B cell (primary cell): Measurements from ENCODE around the gene GSG1. TPM values are rescaled to one million over a fixed set of nuclear protein-coding genes. Genes with fewer than 3 reads are reported as not detected.

Experiments used
- ATAC-seq: fragments of 200-7000 bp; cut with Tn5 transposase; one replicate; pipeline ENCODE4 v1.10.0; 2021; ENCODE audit warnings: low read depth, mild to moderate bottlenecking, moderate number of reproducible peaks, moderate library complexity
- CTCF ChIA-PET: fragments of 350-600 bp; sonication (Branson Sonifier 250); formaldehyde crosslinking; loops from one replicate; lab custom pipeline; 2021; ENCODE audit warnings: antibody characterized with exemption, inconsistent platforms; lab: Charles Lee
- POLR2A ChIA-PET: fragments of 350-600 bp; sonication (Branson Sonifier 250); formaldehyde crosslinking; loops from one replicate; lab custom pipeline; 2021; ENCODE audit warnings: antibody characterized with exemption; lab: Charles Lee
- DNase-seq: peaks from one replicate; pipeline ENCODE4 v3.0.0; 2013
- H2AFZ ChIP-seq: 2 replicates; pipeline ENCODE4 v1.6.1; 2012; ENCODE audit warnings: mild to moderate bottlenecking, low read depth, low read length; ENCODE audit not compliant: insufficient read depth, poor library complexity, severe bottlenecking
- H3K27ac ChIP-seq, 2 donors: 1 replicate in 1 of 2; 2 replicates in 1 of 2; pipeline ENCODE4 v1.5.1; 2012 to 2013; ENCODE audit warnings: low read length in 2 of 2, mild to moderate bottlenecking in 2 of 2, moderate library complexity in 1 of 2
- H3K27me3 ChIP-seq, 4 experiments: fragments of 200-600 bp in 1 of 4; sonication (generic) in 1 of 4; replicated peaks in 1 of 4; 1 replicate in 2 of 4; 2 replicates in 2 of 4; pipeline versions ENCODE4 v1.6.1 to v1.7.0; 2013 to 2016; ENCODE audit warnings: low read length in 3 of 4, mild to moderate bottlenecking in 2 of 4, mixed read lengths in 1 of 4, moderate library complexity in 1 of 4; ENCODE audit not compliant: insufficient read depth in 4 of 4, control insufficient read depth in 3 of 4; ENCODE audit errors: control extremely low read depth in 1 of 4
- H3K36me3 ChIP-seq, 2 experiments: replicated peaks in 1 of 2; 1 replicate in 1 of 2; 2 replicates in 1 of 2; pipeline versions ENCODE4 v1.6.1 to v1.7.1; 2013; ENCODE audit warnings: low read length in 1 of 2; ENCODE audit not compliant: insufficient read depth in 2 of 2, control insufficient read depth in 1 of 2; ENCODE audit errors: control extremely low read depth in 1 of 2, extremely low read depth in 1 of 2
- H3K4me1 ChIP-seq, 2 donors: fragments of 200-600 bp in 1 of 2; sonication (generic) in 1 of 2; 1 replicate in 1 of 2; 2 replicates in 1 of 2; pipeline versions ENCODE4 v1.5.1 to v1.6.1; 2013 to 2017; ENCODE audit warnings: low read length in 2 of 2; ENCODE audit not compliant: control insufficient read depth in 2 of 2, insufficient read depth in 2 of 2
- H3K4me2 ChIP-seq: replicated peaks from 2 replicates; pipeline ENCODE3; 2012; ENCODE audit warnings: mild to moderate bottlenecking, low read depth, low read length; ENCODE audit not compliant: poor library complexity, severe bottlenecking
- H3K4me3 ChIP-seq, 5 experiments: fragments of 200-600 bp in 1 of 5; sonication (generic) in 1 of 5; 1 replicate in 3 of 5; 2 replicates in 2 of 5; pipeline versions ENCODE4 v1.5.1 to v1.7.0; 2011 to 2016; ENCODE audit warnings: low read length in 4 of 5, mild to moderate bottlenecking in 4 of 5, low read depth in 2 of 5, control low read depth in 1 of 5, moderate library complexity in 1 of 5; ENCODE audit not compliant: insufficient read depth in 1 of 5; ENCODE audit errors: control extremely low read depth in 1 of 5, extremely low read depth in 1 of 5
- H3K79me2 ChIP-seq: fragments of 200-600 bp; sonication (generic); one replicate; pipeline ENCODE4 v1.6.0; 2016; ENCODE audit warnings: low read length; ENCODE audit not compliant: control insufficient read depth, insufficient read depth
- H3K9ac ChIP-seq: fragments of 200-600 bp; sonication (generic); 2 replicates; pipeline ENCODE4 v1.6.1; 2017; ENCODE audit warnings: mild to moderate bottlenecking, low read length, moderate library complexity
- H3K9me3 ChIP-seq, 3 donors: one replicate each; pipeline versions ENCODE4 v1.6.1 to v1.7.1; 2013; ENCODE audit warnings: low read length in 2 of 3; ENCODE audit not compliant: control insufficient read depth in 2 of 3, insufficient read depth in 1 of 3; ENCODE audit errors: control extremely low read depth in 1 of 3
- H4K20me1 ChIP-seq: 2 replicates; pipeline ENCODE4 v1.6.0; 2012; ENCODE audit warnings: mild to moderate bottlenecking, low read length; ENCODE audit not compliant: insufficient read depth, control insufficient read depth, poor library complexity, severe bottlenecking
- H3K27ac Mint-ChIP-seq: one replicate; pipeline ENCODE4 v1.8.0; 2021; ENCODE audit warnings: mixed read lengths
- H3K27me3 Mint-ChIP-seq: one replicate; pipeline ENCODE4 v1.8.0; 2021; ENCODE audit warnings: mixed read lengths
- H3K4me1 Mint-ChIP-seq: one replicate; pipeline ENCODE4 v1.8.0; 2021; ENCODE audit warnings: mixed read lengths
- H3K4me3 Mint-ChIP-seq: one replicate; pipeline ENCODE4 v1.8.0; 2021; ENCODE audit warnings: mixed read lengths
- H3K9me3 Mint-ChIP-seq: one replicate; pipeline ENCODE4 v1.8.0; 2022; ENCODE audit warnings: mixed read lengths; ENCODE audit not compliant: insufficient read depth
- CTCF ChIP-seq: fragments of 200-600 bp; IDR thresholded peaks from one replicate; pipeline ENCODE4 v1.8.0; 2022; ENCODE audit warnings: antibody characterized with exemption, mild to moderate bottlenecking
- EZH2 ChIP-seq: IDR thresholded peaks from 2 replicates; pipeline ENCODE4 v1.6.1; 2012; ENCODE audit warnings: borderline replicate concordance, low read depth, mild to moderate bottlenecking, moderate library complexity, low read length; ENCODE audit not compliant: insufficient read depth, poor library complexity, severe bottlenecking
- WGBS: methylation state at CpG from one replicate; pipeline ENCODE4 v1.1.5; 2013; ENCODE audit warnings: missing lambda C conversion rate; ENCODE audit not compliant: insufficient coverage; 5-methylcytosine and 5-hydroxymethylcytosine counted together
- intact Hi-C: fragments of 100-400 bp; cut with micrococcal nuclease; formaldehyde crosslinking; loops from one replicate; pipeline ENCODE4 v1.10.0; 2022
- polyA plus RNA-seq: library from polyadenylated mRNA; depleted of rRNA; stranded (reverse); fragments of >200 nt; gene quantifications from 2 replicates; pipeline ENCODE4 v1.2.3, GENCODE V29; 2012
- total RNA-seq, 2 donors: library from RNA; stranded (reverse); fragments of 120-200 nt in 1 of 2; gene quantifications; 1 replicate in 1 of 2; 2 replicates in 1 of 2; pipeline versions ENCODE4 v1.2.3 to v1.2.4, GENCODE V29; 2013 to 2022

GSG1 gene
- total and polyA plus RNA-seq, 2 donors (not counting 1 experiment from before 2014, with no cell fraction given): not detected

GRCh38 chr12:13079440-13079906, 24.0 kb downstream of the GSG1 start:
- Mint-ChIP-seq H3K27ac (no peak overlapping the region), H3K9me3 (no peaks in the 10 kb centered on the region), H3K4me3 (no peak overlapping the region), H3K4me1 (no peaks in the 10 kb centered on the region), H3K27me3 (no peaks in the 10 kb centered on the region)
- H2AFZ ChIP-seq: no peak overlapping the region
- no peaks in the 10 kb centered on the region for H3K4me1 ChIP-seq
- ATAC-seq (no peak), DNase-seq (no peak)
- intact Hi-C loops: no loop called here
- H3K27ac ChIP-seq: no peak overlapping the region
- no peak for TF ChIP-seq EZH2
- TF ChIP-seq CTCF: no peak
- ChIA-PET POLR2A (no interaction called here), CTCF (no interaction called here)
- no peak overlapping the region for H3K9ac ChIP-seq
- no peaks in the 10 kb centered on the region for H3K9me3 ChIP-seq
- no peak overlapping the region for H3K4me3 ChIP-seq
- H3K27me3 ChIP-seq: no peaks in the 10 kb centered on the region
- no peaks in the 10 kb centered on the region for H3K79me2 ChIP-seq
- H4K20me1 ChIP-seq: no peaks in the 10 kb centered on the region
- WGBS: 97% methylated on average over 4 of the region's 8 CpGs
- H3K36me3 ChIP-seq: peaks cover 5 to 11% of the 10 kb centered on the region in 2 experiments
- H3K4me2 ChIP-seq: no peak overlapping the region

DNA sequence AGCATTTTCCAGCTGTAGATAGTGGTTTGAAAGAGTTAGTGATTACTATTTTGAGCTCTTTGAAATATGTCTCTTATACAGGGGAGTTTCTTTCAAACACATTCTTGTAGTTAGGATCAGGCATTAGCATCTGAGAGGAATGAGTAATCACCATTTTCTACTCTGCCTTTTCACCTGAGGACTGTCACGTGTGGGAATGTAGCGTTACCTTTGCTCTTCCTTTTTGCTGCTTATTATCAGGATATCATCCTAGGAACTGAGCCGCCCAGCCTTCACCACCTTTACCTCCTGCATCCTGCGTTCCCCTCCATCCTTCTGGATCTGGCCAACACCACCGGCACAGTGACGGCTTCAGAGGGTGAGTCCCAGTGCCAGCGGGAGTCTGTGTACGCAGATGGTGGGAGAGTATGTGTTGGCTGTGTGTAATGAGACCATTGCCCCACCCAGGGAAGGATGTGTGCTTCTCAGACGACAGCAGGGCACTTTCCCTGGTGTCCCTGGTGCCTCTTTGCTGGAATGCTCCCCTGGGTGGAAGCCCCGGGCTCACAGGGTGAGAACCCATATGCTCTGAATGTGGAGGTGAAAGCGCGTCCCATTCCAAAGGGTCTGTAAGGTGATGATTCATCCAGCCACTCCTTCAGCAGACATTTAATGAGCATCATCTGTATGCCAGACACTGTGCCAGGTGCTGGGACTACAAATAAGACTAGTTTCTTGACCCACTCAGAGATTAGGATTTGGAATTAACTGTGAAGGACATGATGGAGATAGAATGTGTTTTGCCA, 27.5 kb downstream of the GSG1 start:
- H3K79me2 ChIP-seq: no peaks in the 10 kb centered on the region
- H3K27me3 Mint-ChIP-seq: no peaks in the 10 kb centered on the region
- no peak overlapping the region for H3K4me3 Mint-ChIP-seq
- no peak overlapping the region for H3K4me3 ChIP-seq
- no peak overlapping the region for H3K4me2 ChIP-seq
- intact Hi-C loops: no loop called here
- no peaks in the 10 kb centered on the region for H3K27me3 ChIP-seq
- no peaks in the 10 kb centered on the region for H3K4me1 Mint-ChIP-seq
- no peak overlapping the region for H3K27ac ChIP-seq
- no peaks in the 10 kb centered on the region for H3K9me3 ChIP-seq
- peaks cover 5 to 12% of the 10 kb centered on the region in 2 experiments for H3K36me3 ChIP-seq
- H3K4me1 ChIP-seq: no peaks in the 10 kb centered on the region
- no peak overlapping the region for H2AFZ ChIP-seq
- DNase-seq (no peak), ATAC-seq (no peak)
- no peaks in the 10 kb centered on the region for H3K9me3 Mint-ChIP-seq
- POLR2A ChIA-PET: interaction anchor here (0.7 kb wide), 1 partner anchor 476 kb away, joined by 4 read pairs; no protein-coding TSS in a partner anchor
- 96% methylated on average over 6 of the region's 12 CpGs for WGBS
- no peaks in the 10 kb centered on the region for H4K20me1 ChIP-seq
- no peak for TF ChIP-seq CTCF
- no peak for TF ChIP-seq EZH2
- CTCF ChIA-PET: no interaction called here
- no peak overlapping the region for H3K27ac Mint-ChIP-seq
- H3K9ac ChIP-seq: no peak overlapping the region
